NCI-H524 (cell line): ENCODE results near the gene CA5A.

Experiments used
- DNase-seq, 2 experiments: peaks; one replicate each; lab custom pipeline; 2025; lab: John Stamatoyannopoulos, UW

CA5A gene

GRCh38 chr16:87963400-87963799, 27.1 kb upstream of the CA5A start:
- DNase-seq, result no peak

DNA sequence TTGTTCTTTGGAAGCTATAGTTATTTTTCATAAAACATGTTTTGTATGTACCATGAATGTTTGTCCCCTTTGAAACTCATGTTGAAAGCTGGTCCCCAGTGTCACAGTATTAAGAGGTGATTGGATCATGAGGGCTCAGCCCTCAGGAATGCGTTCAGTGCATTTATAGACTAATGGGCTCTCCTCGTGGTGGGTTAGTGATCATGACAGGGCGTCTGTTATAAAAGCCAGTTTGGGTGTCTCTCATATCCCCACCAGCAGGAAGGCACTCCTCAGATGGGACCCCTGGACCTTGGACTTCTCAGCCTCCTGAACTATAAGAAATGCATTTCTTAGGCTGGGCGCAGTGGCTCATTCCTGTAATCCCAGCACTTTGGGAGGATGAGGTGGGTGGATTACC, 25.3 kb upstream of the CA5A start:
- DNase-seq, result no peak

GRCh38 chr16:87960852-87961251, 24.5 kb upstream of the CA5A start:
- no peak for DNase-seq

- no peak for DNase-seq
Measured at GRCh38 chr16:87960296-87960695, 24.0 kb upstream of the CA5A start.

- DNase-seq, result no peak
Measured at GRCh38 chr16:87959391-87959990, 23.2 kb upstream of the CA5A start.

- DNase-seq, result peak in 1 of 2 experiments; percentile 12
Measured at GRCh38 chr16:87958632-87959031, 22.3 kb upstream of the CA5A start.

- DNase-seq, result no peak
Measured at GRCh38 chr16:87957296-87958094, 21.2 kb upstream of the CA5A start.

DNA sequence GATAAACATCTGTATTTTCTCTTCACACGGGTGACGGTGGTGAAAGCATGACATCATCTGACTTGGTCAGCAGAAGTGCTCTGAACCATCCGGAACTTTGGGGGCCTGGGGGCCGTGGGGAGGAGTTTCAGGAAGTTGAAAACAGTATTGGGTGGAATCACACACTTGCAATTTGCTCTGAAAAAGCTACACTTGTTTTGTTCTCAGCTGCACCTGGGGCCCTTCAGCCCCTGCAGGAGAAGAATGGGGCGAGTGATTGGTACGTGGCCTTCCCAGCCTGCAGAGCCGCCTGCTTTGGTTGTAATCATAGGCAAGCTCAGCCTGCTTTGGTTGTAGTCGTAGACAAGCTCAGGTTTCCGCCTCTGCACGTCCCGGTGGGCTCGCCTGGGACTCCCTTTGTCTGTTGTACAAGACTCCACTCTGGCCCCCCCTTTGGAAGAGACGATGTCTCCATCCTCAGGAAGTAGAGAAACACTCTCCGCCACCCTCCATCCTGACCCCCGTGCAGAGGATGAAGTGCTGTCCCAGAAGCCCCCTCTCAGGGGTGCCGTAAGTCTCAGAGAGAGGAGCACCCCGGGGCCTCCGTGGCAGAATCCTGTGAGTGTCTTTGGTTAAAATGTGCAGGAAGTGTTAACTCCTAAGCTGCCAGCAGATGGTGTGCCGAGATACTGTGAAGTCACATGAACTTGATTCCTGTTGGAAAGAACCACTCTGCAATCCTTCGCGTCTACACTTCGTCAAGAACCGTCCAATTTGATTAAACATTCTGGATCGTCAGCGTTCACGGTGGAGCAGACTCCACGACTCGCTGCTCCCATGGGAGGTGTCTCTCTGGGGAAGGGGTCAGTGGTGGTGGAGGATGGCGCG, 20.3 kb upstream of the CA5A start:
- DNase-seq, result peak; percentile 12 to 58

GRCh38 chr16:87956098-87956364, 19.7 kb upstream of the CA5A start:
- no peak for DNase-seq

GRCh38 chr16:87955302-87956097, 19.2 kb upstream of the CA5A start:
- no peak for DNase-seq

DNA sequence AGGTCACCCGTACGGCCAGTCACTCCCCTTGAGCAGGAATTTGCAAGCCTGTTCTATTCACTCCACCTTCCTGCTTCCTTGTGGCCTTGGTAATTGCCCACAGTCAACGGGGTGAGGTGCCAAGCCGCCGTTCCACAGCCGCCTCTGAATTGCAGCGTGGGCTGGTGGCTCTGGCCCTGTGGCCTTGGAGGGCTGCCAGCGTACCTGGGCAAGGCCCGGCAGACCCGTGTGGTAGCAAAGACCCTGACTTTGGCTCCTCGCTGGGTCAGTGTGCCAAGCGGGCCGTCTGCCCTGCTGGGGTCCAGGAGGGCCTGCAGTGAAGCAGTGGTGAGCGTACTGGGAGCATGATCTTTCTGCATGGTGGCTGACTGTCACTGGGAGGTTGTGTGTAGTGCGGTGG, 18.5 kb upstream of the CA5A start:
- no peak for DNase-seq

- DNase-seq, result no peak
Measured at GRCh38 chr16:87954361-87954760, 18.0 kb upstream of the CA5A start.

DNA sequence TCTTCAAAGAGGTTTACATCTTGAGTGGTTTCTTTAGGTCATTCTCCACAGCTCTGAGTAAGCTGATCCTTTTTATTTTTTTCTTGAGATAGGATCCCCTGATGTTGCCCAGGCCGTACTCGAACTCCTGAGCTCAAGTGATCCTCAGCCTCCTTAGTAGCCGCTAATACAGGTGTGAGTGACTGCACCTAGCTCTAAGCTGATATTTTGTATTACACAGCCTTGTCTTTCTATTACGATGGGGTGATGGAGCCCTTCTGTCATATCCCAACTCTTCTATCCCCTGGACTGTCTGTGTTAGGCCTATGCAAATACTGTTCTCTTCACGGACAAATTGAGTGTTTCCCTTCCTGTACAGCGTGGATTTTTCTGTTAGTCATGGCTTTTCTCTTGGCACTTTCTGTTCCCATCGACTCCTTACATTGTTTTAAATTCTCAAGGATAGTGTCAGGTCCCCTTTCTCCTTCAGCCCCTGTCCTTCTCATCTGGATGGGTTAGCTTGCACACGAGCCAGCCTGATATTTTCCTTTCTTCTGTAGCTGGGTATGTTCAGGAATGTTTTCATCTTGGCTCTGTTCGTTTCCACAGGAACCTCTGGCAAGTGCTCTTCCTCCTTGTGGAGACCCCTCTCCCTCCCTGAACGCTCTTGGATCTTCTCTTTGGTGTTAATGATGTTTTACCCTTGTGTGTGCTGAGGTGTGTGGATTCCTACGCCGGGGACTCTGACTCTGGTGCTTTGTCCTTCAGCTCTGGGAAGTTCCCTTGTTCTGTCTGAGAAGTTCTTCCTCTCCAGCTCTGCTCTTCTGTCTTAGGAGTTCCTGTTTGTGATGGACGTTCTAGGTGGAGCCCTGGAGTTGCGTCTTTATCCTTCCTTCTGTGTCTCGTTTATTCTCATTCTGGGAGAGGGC, 17.2 kb upstream of the CA5A start:
- no peak for DNase-seq

GRCh38 chr16:87952751-87953150, 16.4 kb upstream of the CA5A start:
- no peak for DNase-seq

DNA sequence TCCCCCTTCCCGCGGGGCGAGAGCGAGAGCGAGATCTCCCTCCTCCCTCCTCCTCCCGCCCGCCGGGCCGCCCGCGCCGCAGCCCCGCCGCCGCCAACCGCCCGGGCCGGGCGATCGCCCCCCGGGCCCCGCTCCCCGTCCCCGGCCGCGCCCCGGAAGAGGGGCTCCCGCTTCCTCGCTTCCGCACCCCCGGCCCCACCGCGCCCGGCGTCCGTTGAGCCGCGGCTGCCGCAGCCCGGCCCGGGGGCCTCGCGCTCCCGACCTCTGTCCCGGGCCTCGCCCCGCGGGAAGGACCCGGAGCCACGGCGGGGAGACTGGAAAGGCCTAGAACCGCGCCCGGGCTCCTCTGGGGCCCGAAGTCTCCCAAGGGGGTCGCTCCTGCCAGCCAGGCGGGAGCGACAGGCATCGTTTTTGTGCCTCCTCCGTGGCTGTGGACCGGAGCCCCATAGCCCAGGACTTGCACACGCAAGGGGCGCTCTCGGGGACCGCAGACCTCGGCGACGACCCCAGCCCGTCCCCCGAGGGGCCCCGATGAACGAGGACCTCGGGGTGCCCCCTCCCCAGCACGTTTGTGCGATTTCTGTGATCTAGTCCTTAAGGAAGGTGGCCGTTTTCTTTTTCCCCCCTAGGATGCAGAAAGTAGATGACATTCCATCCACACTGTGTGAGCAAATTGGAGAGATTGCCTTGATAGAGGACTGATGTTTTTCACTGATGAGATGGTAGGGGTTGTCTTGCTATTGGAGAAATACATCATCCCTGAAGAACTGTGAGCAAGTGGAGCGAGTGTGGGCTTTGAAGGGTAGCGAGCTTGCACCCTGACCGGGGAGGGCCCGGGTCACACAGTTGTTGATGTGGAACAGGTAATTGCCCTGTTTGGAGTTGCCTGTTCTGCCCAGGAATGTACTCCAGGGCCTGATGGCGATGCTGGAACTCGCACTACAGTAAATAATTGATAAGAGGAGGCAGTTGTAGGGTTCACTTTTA, 15.5 kb upstream of the CA5A start:
- DNase-seq, result peak; percentile 9 to 47

DNA sequence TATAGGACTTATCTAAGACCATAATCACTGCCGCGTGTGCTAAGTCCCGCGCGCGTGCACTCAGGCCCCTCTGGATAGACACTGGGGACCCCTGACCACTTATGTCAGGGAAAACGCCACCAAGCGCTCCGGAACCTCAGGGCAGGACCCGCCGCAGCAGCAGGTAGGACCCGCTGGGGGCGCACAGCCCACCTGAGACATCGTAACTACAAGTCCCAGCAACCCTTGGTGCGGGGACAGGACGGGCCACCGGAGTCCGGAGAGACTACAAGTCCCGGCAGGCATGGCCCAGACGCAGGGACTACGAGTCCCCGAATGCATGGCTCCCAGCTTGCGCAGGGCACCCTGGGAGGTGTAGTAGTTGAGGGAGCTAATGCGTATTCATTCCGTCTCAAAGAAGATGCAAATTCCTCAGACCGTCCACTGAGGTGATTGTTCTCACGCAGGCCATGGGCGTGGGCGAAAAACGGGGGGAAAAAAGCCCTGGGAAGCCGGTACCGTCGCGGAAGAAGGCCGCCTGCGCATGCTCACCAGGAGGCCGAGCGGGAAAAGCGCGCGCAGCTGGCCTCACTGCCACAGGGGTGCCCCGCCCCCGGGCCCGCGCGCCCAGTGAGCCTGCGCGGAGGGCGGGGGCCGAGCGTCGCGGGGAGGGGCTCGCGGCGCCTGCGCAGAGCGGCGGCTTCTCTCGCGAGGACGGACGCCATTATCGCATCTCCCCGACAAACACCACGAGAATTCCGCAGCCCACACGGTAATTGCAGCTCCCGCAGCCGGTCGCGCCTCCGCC, 14.6 kb upstream of the CA5A start, which contains the start of gene BANP:
Gene BANP, plus strand, starts transcription at position 670 of the 787 bp plus-strand sequence. CDS start 23,682 bp downstream, outside the sequence.
- DNase-seq, result peak; percentile 98 to 100

GRCh38 chr16:87949071-87949744, 12.9 kb upstream of the CA5A start:
- no peak for DNase-seq

DNA sequence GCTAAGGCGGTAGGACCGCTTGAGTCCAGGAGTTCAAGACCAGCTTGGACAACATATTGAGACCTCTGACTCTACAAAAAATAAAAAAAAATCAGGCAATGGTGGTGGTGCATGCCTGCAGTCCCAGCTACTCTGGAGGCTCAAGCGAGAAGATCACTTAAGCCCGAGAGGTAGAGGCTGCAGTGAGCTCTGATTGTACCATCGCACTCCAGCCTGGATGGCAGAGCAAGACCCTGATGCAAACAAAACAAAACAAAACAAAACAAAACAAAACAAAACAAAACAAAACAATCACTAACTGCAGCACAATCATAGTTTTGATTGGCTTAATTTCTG, 12.4 kb upstream of the CA5A start:
- no peak for DNase-seq
